Caco-2 (cell line): ENCODE data around the gene PNKD. TPM values are rescaled to one million over a fixed set of nuclear protein-coding genes. Genes with fewer than 3 reads are reported as not detected.
A peak's percentile ranks its signal among the peaks of the same experiment; 100 is the strongest.

Source experiments
- BruUV-seq: library from RNA; stranded (reverse); fragments of 400-500 nt; replicated peaks from 2 replicates; lab custom pipeline; 2021; lab: Mats Ljungman, UMichigan
- CTCF ChIA-PET: fragments of 300-600 bp; sonication (Branson Sonifier 250); formaldehyde crosslinking; loops from one replicate; lab custom pipeline; 2022; ENCODE audit warnings: antibody characterized with exemption; lab: Charles Lee
- POLR2A ChIA-PET: fragments of 300-600 bp; sonication (Branson Sonifier 250); formaldehyde crosslinking; loops from one replicate; lab custom pipeline; 2022; ENCODE audit warnings: antibody characterized with exemption; lab: Charles Lee
- DNase-seq, 2 experiments: peaks; one replicate each; pipeline versions ENCODE4 v3.0.0 to v3.0.0-alpha.2; 2020 to 2022
- H3K27me3 ChIP-seq: replicated peaks from 2 replicates; pipeline ENCODE4 v1.6.0; 2011; ENCODE audit warnings: low read length; ENCODE audit not compliant: control insufficient read depth, insufficient read depth
- H3K36me3 ChIP-seq: 2 replicates; pipeline ENCODE4 v1.5.1; 2011; ENCODE audit warnings: low read length; ENCODE audit not compliant: control insufficient read depth, insufficient read depth
- H3K4me1 ChIP-seq: fragments of 250-450 bp; sonication (Bioruptor Pico); 2 replicates; pipeline ENCODE4 v1.5.1; 2020; ENCODE audit warnings: mild to moderate bottlenecking
- H3K4me3 ChIP-seq: 2 replicates; pipeline ENCODE4 v1.5.1; 2011; ENCODE audit warnings: low read depth, mild to moderate bottlenecking, control low read depth, low read length
- H3K9me3 ChIP-seq: fragments of 250-450 bp; sonication (Bioruptor Pico); 2 replicates; pipeline ENCODE4 v1.5.1; 2020; ENCODE audit warnings: mild to moderate bottlenecking, moderate library complexity
- H3K27ac Mint-ChIP-seq: one replicate; pipeline ENCODE4 v1.8.0; 2022; ENCODE audit warnings: mixed read lengths; ENCODE audit not compliant: unreplicated experiment
- H3K27me3 Mint-ChIP-seq: one replicate; pipeline ENCODE4 v1.8.0; 2022; ENCODE audit warnings: mixed read lengths; ENCODE audit not compliant: insufficient read depth, unreplicated experiment
- H3K36me3 Mint-ChIP-seq: one replicate; pipeline ENCODE4 v1.8.0; 2022; ENCODE audit warnings: mild to moderate bottlenecking, mixed read lengths; ENCODE audit not compliant: insufficient read depth, unreplicated experiment
- H3K4me1 Mint-ChIP-seq: one replicate; pipeline ENCODE4 v1.8.0; 2022; ENCODE audit warnings: low read depth, mixed read lengths; ENCODE audit not compliant: unreplicated experiment
- H3K4me3 Mint-ChIP-seq: one replicate; pipeline ENCODE4 v1.8.0; 2022; ENCODE audit warnings: mild to moderate bottlenecking, moderate library complexity, mixed read lengths; ENCODE audit not compliant: unreplicated experiment
- H3K9me3 Mint-ChIP-seq: one replicate; pipeline ENCODE4 v1.8.0; 2022; ENCODE audit warnings: mixed read lengths; ENCODE audit not compliant: unreplicated experiment
- CTCF ChIP-seq, 2 experiments: fragments of 200-600 bp in 1 of 2; IDR thresholded peaks; 1 replicate in 1 of 2; 2 replicates in 1 of 2; pipeline versions ENCODE4 v1.5.1 to v1.8.0; 2011 to 2022; ENCODE audit warnings: antibody characterized with exemption in 1 of 2, control low read depth in 1 of 2, inconsistent platforms in 1 of 2, low read depth in 1 of 2, low read length in 1 of 2, mild to moderate bottlenecking in 1 of 2, moderate library complexity in 1 of 2; ENCODE audit not compliant: insufficient read depth in 1 of 2, severe bottlenecking in 1 of 2, unreplicated experiment in 1 of 2
- intact Hi-C: fragments of 100-400 bp; cut with micrococcal nuclease; formaldehyde crosslinking; loops from one replicate; pipeline ENCODE4 v1.10.0; 2022; ENCODE audit not compliant: unreplicated experiment
- total RNA-seq: library from RNA; stranded (reverse); gene quantifications from 2 replicates; pipeline ENCODE4 v1.2.3, GENCODE V29; 2022

The PNKD gene
- total RNA-seq, 1 experiment from 2014 or later, result 39.2 TPM

- H3K4me1 ChIP-seq, result peaks cover 25% of the 10 kb centered on the region
- H3K4me3 ChIP-seq, result no peak overlapping the region
- POLR2A ChIA-PET, result no interaction called here
- no peak for DNase-seq
- H3K27me3 ChIP-seq, result no peaks in the 10 kb centered on the region
- CTCF ChIA-PET, result interaction anchor here (0.6 kb wide), 1 partner anchor 31 kb away, joined by 3 read pairs; no protein-coding TSS in a partner anchor
- BruUV-seq, result no TSS peak
- Mint-ChIP-seq H3K27ac (no peak overlapping the region), H3K36me3 (no peaks in the 10 kb centered on the region), H3K4me1 (peaks cover 5% of the 10 kb centered on the region), H3K27me3 (no peaks in the 10 kb centered on the region), H3K9me3 (no peaks in the 10 kb centered on the region), H3K4me3 (no peak overlapping the region)
- intact Hi-C loops, result no loop called here
- no peak for TF ChIP-seq CTCF (IDR thresholded peaks at IDR 0.05; ENCODE audit: insufficient read depth in 1 of 2, low read depth in 1 of 2, low read length in 1 of 2, severe bottlenecking in 1 of 2, unreplicated experiment in 1 of 2)
- no peaks in the 10 kb centered on the region for H3K9me3 ChIP-seq
- H3K36me3 ChIP-seq, result no peaks in the 10 kb centered on the region
Observed at GRCh38 chr2:218364196-218364595, 93.9 kb downstream of the PNKD start.

GRCh38 chr2:218366621-218367414 is 96.5 kb downstream of the PNKD start:
- H3K4me3 Mint-ChIP-seq, result peak overlapping the region; percentile 76
- POLR2A ChIA-PET, result interaction anchor here (0.7 to 0.9 kb wide), 2 partner anchors 80 to 97 kb away, joined by 3 to 4 read pairs; partner anchors contain the start of genes AAMP and PNKD
- BruUV-seq, result TSS peak; percentile 86

More at GRCh38 chr2:218366621-218367414, 96.5 kb downstream of the PNKD start:
- intact Hi-C loops, result no loop called here
- H3K4me1 Mint-ChIP-seq, result peaks cover 5% of the 10 kb centered on the region
- Histone ChIP-seq H3K27me3 (no peaks in the 10 kb centered on the region), H3K4me3 (peak overlapping the region; percentile 45), H3K4me1 (peaks cover 6% of the 10 kb centered on the region; the same call in 1 of the 2 replicates), H3K9me3 (no peaks in the 10 kb centered on the region), H3K36me3 (no peaks in the 10 kb centered on the region)
- H3K27ac Mint-ChIP-seq, result peak overlapping the region; percentile 83
- no peak for DNase-seq
- no peak for TF ChIP-seq CTCF (IDR thresholded peaks at IDR 0.05; ENCODE audit: insufficient read depth in 1 of 2, low read depth in 1 of 2, low read length in 1 of 2, severe bottlenecking in 1 of 2, unreplicated experiment in 1 of 2)
- H3K36me3 Mint-ChIP-seq, result no peaks in the 10 kb centered on the region
- H3K27me3 Mint-ChIP-seq, result no peaks in the 10 kb centered on the region
- CTCF ChIA-PET, result interaction anchor here (0.8 to 1.0 kb wide), 3 partner anchors 9 to 74 kb away, joined by 3 to 5 read pairs (median 5); partner anchors contain the start of gene CATIP
- H3K9me3 Mint-ChIP-seq, result no peaks in the 10 kb centered on the region
